Measurements from ENCODE around the gene PLCB4.

The PLCB4 gene

DNA sequence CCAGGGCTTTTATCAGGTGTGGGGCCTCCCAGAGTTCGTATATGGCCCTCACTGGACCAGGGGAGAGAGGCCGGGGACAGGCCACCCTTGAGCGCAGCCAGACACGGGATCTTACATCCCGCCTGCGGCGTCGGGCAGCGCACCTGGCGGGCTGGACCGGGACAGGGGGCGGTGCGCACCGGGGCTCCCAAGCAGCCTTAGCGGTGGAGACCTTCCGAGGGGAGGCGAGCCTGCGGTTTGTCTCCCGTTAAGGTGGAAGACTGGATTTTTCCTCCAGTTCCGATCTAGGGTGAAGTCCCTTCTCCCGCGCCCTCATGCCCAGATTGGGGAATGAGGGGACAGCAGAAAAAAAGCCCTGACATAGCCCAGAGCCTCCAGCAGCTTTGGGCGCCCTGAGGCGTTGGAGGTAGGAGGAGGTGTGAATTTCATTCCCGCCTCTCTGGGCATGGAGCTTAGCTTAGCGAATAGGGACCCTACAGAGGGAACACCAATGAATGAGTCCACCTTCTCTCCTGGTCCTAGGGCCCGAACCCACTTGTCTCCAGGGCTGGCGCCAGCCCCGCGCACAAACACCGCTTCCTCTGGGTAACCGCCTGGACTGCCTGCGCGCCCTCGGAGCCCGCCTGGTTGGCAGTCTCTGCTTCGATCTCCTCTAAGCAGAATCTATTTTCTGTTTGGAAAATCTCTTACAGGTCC is 438.8 kb downstream of the PLCB4 start:
- DNase-seq: peak; percentile 53

DNA sequence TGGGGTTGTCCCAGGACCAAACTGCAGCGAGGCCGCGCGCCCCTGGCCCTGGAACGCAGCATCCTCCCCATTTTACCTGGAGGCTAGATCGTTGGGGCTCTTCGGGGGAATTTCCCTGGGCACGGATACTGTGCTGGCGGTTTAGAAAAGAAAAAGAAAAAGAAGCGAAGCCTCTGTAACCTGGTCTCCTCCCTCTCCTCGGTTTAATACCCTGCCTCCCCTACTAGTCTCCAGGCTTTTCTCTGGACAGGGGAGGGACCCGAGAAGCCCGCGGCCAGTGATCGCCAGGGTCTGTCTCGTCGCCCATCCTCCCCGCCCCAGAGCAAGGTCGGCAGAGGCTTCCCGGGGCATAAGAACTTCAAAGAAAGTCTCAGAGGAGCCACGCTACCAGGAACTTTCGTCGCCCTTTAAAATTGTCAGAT is 439.4 kb downstream of the PLCB4 start:
- peak; percentile 42 for DNase-seq

DNA sequence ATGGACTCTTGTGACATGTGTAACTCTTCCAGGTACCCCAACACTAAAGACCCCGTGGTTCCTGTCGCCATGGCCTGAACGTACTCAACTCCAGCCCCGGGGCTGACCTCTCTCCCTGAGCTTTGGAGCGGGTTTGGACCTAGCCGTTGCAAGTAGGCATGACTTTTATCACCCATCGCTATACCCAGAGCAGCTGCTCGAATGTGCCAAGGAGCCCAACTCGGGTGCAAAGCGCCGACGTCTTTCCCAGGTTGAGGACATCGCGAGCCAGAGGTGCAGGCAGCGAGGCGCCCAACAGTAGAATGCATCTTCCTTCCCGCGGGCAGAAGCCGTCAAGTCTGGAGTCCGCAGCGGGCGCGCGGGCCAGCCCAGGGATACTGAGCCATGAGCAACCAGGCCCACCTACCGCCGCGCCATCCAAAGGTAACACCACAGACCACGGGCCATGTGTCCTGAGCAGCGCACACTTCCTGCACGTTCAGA is 439.9 kb downstream of the PLCB4 start:
- no peak for DNase-seq

DNA sequence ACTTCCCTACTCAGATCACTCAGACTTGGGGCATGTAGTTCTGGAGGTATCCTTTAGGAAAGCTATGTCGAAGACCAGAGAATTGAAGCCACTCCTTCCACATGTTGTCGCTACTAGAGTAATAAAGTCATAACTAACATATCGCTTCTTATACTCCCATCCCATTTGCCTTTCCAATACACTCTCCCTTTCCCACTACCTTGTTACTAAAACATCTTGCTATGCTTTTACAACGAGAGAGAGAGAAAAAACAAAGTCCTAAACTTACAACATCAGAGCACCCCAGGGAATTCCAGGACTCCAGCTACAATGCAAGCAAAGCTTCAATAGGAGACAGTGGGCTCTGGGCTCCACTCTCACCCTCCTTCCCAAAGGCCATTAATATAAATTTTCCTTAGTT is 440.4 kb downstream of the PLCB4 start:
- DNase-seq: no peak

DNA sequence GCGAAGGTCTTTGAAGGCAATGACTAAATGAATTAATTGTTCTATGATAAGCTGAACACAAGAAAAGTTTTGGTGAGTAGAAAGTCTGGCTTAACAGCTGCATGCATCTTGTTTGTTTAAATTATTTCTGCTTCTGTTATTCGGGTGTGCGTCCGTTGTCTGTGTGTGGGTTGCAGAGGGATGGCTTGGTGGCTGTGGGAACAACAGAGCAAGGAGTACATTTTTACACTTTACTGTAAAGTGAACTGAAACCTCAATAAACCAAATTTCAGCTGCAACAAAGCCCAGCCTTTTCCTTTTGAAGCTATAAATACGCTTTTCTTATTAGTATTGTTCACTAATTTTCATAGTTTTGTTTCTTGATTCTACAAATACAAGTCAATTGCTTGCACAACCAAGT is 442.0 kb downstream of the PLCB4 start:
- peak; percentile 77 for DNase-seq

DNA sequence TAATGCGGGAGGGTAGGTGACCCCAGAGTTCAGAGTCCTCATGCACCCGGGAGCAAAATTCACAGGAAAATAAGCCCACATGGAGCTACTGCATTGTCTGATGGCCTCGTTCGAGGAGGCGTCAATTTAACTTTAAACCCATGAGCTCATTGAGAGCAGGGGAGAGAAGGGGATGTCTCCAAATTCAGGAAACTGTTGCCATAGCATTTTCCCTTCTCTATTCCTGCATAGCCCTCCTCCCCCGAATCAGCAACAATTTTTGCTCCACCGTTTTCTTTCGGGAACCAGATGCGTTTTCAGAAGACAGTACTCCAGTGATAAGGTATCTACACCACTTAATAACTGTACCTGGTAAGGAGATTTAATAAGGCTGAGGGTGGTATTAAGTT is 445.2 kb downstream of the PLCB4 start:
- peak; percentile 84 for DNase-seq

DNA sequence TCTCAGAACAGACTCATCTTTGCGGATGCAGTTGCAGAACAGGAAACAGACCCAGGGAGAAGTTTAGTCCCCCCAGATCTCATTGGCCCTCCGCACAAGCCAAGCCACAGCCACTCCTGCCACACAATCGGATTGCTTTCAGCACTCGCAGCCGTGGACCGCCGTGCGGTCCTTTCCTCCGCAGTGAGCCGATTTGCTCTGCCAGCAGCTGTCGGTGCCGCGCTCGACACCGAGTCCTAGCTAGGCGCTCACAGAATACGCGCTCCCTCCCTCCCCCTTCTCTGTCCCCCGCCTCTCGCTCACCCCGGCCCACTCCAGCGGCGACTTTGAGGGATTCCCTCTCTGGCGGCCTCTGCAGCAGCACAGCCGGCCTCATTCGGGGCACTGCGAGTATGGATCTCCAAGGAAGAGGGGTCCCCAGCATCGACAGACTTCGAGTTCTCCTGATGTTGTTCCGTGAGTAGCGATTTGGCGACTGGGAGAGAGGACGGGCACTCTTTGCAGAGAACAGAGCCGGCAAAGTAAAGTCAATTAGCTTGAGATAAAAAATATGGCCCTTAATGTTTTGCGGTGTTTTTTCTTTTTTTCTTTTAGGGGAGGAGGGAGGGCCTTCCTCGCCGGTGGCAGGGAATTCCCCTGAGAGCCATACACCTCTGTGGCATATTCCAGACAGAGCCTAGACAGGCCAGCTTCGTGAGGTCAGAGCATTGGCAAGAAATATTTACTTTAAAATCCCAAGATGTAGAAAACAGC is 445.8 kb downstream of the PLCB4 start, which contains the start of gene LAMP5:
Gene LAMP5, plus strand, starts transcription at position 130 of the 753 bp plus-strand sequence. Its CDS starts 263 bp downstream, at position 393.
- DNase-seq: peak; percentile 88

DNA sequence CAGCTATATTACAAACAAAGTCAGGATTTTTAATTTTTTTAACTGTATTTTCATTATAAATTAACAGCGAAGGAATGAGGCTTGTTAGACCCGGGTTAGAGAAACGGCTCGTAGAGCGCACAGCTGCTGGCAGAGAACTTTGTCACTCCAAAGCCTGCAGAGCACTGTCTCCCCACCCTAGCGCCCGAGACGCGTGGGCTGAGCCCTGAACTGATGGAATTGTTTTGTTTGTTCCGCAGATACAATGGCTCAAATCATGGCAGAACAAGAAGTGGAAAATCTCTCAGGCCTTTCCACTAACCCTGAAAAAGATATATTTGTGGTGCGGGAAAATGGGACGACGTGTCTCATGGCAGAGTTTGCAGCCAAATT is 446.3 kb downstream of the PLCB4 start:
- no peak for DNase-seq

DNA sequence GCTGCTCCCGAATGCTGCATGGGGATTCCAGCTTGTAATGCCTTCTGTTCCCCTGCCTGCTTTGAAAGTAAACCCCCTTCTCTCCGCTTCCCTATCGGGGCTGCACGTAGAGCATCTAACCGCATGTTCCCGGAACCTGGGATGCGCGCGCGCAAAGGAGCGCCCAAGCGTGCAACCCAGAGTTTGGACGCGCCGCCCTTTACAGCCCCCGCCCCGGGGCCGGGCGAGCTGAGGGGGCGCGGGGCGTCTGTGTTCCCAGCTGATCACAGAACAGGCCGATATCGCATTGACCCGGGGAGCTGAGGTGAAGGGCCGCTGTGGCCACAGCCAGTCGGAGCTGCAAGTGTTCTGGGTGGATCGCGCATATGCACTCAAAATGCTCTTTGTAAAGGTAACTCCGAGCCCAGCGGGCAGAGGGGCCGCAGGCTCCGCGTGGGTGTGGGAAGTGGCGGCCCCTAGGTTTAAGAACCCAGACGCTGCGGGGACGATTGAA is 446.9 kb downstream of the PLCB4 start:
- peak; percentile 42 for DNase-seq

DNA sequence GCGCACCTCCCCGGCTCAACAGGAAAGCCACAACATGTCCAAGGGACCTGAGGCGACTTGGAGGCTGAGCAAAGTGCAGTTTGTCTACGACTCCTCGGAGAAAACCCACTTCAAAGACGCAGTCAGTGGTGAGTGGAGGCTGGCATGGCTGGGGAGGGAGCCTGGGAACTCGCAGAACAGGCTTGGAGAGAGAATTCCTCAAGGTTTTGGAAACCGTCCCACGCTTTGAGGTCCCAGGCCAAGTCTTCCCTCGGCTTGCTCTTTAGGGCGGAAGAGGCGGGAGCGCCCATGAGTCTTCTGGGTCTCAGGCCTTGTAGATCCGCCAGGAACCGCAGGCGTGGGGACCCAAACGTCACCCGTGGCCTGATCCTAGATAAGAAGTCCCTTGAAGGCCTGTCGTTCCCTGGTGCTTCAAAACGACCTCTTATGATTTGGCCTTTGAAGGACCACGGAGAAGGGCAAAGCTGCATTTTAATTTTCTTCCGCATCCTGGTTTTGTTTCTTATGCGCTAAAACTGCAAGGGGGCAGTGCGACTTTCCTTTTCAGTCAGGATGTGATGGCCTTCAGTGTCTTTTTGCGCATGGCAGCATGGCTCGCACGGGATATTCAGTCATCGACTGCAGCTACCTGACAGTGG is 447.5 kb downstream of the PLCB4 start:
- peak; percentile 67 for DNase-seq

DNA sequence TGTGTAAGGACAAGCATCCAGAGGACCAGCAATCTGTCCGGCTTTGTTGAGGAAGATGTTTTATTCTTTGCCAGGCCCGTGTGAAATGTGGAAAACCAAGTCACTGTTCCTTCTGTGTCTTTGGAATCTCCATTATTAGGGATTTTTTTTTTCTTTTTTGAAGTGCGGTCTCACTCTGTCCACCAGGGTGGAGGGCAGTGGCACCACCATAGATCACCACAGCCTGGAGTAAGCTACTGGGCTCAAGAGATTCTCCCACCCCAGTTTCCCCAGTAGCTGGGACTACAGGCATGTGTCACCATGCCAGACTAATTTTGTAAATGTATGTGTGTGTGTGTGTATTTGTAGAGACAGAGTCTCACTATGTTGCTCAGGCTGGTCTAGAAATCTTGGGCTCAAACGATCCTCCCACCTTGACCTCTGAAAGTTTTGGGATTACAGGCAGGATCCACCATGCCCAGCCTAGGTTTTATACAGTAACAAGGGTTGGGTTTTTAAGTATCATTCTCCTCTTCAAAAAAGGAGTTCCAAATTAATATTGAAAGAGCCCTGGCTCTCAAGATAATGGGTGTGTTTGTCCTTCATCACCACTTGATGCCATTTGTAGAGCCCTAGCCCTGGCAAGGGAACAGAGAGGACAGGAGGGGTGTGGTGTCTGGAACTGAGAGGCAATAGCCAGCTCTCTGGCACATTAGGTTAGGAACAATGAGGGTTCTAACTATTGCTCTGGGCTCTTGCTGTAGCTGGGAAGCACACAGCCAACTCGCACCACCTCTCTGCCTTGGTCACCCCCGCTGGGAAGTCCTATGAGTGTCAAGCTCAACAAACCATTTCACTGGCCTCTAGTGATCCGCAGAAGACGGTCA is 448.6 kb downstream of the PLCB4 start:
- no peak for DNase-seq

DNA sequence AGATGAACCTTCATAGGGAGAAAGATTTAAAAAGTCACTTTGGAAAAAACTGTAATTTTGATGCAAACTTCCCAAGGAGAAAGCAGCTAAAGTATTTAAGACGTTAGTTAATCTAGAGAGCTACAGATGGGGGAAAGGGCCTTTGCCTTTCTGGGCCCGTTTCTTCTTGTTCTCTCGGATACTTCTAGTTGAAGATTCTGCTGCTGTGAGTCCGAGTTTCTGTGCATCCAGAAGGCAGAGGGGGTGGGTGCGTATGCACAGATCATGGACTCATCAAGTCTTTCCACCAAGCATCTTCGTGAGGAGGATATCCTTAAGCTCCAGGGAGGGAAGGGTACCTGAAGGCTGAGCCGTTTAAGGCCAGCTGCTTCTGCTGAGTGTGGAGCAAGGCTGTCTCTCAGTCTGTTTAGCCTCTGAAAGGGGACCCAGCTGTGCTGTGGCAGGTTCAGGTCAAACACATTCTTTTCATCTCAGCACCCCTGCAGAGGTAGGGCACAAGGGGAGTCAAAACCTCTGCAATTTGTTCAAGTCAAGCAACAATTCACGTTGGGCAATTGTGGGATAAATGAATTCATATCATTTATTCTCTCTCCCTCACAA is 449.8 kb downstream of the PLCB4 start:
- no peak for DNase-seq

DNA sequence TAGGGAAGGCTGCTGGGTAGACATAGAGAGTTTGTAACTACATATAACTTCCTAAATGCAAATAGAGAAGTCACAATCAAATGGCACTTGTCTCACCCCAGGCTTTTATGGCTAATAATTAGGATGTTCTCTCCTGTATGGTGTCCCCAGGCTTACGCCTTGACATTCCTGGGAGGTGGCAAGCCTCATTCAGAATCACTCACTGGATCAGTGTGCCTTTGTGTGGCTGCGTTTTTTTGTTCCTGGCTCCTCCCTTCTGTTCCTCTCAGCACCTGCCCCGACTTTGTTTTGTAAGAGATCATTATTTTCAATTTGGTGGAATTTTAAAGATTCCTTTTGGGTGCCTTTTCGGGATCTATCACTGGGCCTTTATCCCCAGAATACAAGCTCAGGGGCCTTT is 451.2 kb downstream of the PLCB4 start:
- no peak for DNase-seq

DNA sequence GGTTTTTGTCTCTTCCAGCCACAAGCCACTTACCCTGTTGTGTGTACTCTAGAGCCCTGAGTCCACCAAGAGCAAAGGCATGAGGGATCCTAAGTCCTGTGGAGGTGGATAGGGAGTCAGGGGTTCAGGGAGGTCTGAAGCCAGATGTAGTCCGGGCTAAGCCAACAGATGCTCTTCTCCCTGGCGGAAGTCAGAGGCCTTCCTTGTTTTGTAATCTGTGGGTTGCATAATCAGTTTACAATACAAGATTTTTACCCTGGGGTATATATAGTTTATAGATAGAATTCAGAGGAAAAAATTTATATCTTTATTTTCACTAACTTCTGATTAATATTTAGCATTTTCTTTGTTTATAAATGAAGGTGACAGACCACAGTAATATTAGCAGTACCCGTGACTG is 454.7 kb downstream of the PLCB4 start:
- DNase-seq: peak; percentile 75

Data from MV-4-11 (cell line).